HG03039 (cell line): ENCODE data around the gene RBCK1.
"Not testable (repeated sequence)": the region's sequence is repeated elsewhere in the genome, so short reads cannot be mapped to it uniquely, and the experiment has no call there.

Source experiments
- ATAC-seq: cut with Tn5 transposase; IDR thresholded peaks from one replicate; pipeline ENCODE4 v1.9.1; 2021; ENCODE audit warnings: mild to moderate bottlenecking, moderate library complexity; ENCODE audit not compliant: unreplicated experiment

The RBCK1 gene

DNA sequence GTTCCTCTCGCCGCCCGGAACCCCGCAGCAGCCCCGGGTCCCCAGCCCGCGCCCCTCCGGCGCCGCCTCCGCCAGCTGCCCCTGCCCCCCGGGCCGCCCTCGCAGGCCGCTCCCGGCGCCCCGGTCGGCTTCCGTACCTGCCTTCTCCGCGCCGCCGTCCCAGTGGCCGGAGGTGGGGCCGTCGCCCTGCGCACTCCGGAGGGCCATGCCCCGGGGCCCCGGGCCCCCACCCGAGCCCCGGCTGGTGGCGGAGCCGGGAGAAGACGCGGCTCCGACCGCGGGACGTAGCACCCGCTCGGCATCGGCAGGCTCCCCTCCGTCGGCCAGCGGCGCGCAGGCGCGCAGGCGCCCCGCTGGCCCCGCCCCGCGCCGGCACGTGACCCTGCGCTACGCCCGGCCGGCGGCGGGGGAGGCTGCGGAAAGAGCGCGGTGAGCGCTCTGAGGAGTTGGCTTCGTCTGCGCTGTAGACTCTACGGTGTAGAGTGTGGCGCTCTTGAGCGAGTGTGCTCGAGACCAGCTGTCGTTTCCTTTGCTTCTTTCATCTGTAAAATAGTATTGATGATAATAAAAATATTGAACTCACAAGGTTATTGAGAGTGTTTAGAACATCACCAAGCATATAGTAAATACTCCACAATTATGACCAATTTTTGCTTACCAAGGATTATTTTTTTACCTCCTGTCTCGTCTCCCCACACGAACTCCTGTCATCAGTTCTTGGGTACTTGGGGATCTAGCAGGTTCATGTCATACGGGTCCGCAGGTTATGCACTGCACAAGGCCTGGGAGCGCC is 54.3 kb downstream of the RBCK1 start, which contains the start of gene TBC1D20:
TSS of gene TBC1D20 (minus strand) at position 335 of the 793 bp plus-strand sequence. CDS start at position 207, 128 bp downstream.
- ATAC-seq = peak; percentile 92

DNA sequence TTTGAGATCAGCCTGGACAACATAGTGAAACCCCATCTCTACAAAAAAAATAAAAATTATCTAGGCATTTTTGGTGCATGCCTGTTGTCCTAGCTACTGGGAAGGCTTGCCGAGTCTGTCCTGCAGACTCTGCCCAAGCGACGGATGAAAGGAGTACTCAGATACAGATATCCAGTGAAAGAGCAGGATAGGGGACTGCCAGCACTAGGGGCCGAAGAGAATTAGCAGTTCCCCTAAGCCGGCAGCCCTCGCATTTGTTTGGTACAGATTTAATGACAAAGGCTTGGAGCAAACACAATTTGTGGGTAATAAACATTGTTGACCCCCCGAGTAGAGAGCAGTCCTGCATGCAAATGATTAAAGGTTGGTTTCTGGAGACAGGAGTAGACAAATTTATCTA is 59.7 kb downstream of the RBCK1 start:
- no peak for ATAC-seq

GRCh38 chr20:469746-470490 is 61.8 kb downstream of the RBCK1 start:
- no peak for ATAC-seq

GRCh38 chr20:472137-472846 is 64.2 kb downstream of the RBCK1 start:
- ATAC-seq = no peak

DNA sequence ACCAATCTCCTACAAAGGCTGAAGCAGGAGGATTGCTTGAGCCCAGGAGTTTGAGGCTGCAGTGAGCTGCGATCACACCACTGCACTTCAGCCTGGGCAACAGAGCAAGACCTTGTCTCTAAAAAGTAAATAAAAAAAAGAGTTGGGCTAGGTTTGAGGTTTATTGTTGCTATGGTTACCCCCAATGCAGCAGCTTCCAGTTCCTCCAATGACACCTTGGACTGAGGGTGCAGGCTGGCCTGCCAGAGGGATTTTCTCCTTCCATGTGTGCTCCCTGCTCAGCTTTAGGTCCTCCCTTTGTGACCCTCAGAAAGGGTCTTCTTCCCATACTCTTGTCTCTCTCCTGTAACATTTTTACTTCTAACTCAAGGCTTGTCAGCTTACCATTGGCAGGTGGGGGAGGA is 64.8 kb downstream of the RBCK1 start:
- no peak for ATAC-seq

DNA sequence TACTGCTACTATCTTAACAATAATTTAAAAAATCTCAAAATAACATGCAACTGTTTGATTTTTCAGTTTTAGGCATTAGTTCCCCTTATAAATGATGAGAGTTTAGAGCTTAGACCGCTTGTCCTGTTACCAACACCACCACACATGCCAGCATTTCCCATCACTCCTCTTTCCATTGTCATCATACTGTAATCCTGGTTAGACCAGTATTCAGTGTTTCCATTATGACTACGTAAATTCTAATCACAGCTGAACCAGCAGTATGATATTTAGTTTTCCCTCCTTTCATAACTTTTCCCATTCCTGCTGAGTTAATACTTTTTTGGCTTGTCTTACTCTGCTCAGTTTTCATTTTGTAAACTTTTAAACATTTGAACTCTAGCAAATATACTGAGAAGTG is 66.5 kb downstream of the RBCK1 start:
- no peak for ATAC-seq

DNA sequence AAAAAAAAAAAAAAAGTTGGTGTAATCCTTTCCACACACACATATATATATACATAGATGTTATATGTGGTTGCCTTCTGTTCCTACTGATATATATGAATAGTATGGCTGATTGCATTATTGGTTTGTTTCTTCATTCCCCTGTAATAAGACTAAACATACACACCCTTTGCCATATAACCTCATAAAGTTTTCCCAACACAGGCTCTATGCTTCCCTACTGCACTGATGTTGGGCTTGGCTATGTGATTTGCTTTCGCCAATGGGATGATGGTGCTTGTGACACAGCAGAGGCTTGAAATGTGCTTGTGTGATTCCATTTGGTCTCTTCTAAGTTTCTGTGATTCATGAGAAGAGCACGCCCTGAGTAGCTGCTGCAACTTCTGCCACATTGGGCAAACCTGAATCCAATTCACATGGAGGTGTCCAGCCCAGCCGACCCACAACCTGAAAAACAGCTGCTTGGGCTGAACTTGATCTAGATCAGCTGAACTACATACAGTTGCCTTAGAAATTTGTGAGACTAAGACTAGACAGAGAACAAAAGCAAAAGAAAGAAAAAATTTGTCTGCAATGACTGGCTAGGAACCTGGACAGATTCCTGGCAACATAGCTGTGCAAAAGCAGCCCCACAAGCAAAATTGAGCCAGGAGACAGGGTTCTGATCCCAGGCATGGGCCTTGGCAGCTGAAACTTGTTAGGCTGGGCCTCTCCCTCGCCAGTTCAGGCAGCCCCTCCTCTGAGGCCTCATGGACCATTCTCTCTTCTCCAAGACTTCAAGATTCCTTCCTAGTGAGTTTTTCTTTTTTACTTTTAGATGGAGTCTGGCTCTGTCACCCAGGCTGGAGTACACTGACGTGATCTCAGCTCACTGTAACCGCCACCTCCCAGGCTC is 67.6 kb downstream of the RBCK1 start:
- ATAC-seq = no peak

DNA sequence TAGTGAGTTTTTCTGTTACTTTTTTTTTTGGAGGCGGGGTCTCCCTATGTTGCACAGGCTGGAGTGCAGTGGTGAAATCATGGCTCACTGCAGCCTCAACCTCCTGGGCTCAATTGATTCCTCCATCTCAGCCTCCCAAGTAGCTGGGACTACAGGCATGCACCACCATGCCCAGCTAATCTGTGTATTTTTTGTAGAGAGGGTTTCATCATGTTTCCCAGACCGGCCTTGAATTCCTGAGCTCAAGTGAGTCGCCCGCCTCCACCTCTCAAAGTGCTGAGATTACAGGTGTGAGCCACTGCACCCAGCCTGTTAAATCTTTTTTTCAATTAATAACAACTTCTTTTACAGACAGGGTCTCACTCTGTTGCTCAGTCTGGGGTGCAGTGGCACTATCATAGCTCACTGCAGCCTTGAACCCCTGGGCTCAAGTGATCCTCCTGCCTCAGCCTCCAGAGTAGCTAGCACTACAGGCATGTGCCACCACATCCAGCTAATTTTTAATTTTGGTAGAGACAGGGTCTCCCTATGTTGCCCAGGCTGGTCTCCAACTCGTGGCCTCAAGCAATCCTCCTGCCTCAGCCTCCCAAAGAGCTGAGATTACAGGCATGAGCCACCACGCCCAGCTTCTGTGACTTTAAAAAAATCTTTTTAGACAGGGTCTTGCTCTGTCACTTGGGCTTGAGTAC is 68.6 kb downstream of the RBCK1 start:
- ATAC-seq = not testable (repeated sequence)

DNA sequence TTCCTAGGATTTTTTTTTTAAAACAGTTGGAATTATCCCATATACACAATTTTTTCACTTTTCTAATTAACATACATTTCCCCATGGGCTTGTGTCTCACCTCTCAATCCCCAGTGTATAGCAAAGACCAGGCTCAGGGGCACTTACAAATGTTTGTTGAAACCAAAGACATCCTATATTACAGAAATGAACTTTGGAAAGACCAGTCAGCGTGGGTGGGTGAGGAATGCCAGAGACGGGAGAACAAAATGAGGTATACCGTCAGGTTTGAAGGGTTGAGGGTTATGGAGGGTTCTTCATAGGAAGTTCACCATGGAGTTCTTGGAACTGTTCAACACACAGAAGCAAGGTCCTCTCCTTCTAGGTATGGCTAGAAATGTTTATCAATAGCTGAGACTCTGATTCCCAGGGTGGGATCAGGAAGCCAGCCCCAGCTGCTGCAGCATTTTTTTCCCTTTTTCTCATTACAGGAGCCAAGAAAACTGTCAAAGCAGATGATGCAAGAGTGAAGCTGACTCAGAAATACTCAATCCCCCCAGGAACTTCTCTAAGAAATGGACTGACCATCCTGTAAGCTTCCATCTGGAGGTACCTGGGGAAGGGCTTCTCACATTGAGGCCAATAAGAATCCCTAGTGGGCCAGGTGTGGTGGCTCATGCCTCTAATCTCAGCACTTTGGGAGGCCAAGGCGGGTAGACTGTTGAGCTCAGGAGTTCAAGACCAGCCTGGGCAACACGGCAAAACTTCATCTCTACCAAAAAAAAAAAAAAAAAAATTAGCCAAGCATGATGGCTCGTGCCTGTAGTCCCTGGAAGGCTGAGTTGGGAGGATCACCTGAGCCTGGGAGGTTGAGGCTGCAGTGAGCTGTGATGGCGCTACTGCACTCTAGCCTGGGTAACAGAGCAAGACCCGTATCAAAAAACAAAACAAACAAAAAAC is 70.2 kb downstream of the RBCK1 start:
- ATAC-seq = no peak

- ATAC-seq = no peak
These were observed 70.9 kb downstream of the RBCK1 start for GRCh38 chr20:478949-479429.

GRCh38 chr20:479487-479886 is 71.4 kb downstream of the RBCK1 start:
- ATAC-seq = no peak

DNA sequence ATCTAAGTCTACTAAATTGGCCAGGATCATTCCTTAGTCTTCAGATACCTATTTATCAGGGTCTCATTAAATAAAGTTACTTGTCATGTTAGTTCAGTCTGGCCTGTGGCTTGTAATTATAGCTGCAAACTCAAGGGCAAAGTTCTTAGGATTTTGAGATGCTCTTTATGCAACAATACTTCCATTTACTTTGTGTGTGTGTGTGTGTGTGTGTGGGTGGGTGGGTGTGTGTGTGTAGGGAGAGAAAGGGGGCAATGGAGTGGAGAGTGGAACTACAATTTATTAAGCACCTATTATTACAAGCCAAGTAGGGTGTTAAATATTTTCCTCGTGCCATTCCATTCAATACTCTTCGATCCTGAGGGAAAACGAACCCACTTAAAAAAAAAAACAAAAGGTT is 71.9 kb downstream of the RBCK1 start:
- no peak for ATAC-seq

DNA sequence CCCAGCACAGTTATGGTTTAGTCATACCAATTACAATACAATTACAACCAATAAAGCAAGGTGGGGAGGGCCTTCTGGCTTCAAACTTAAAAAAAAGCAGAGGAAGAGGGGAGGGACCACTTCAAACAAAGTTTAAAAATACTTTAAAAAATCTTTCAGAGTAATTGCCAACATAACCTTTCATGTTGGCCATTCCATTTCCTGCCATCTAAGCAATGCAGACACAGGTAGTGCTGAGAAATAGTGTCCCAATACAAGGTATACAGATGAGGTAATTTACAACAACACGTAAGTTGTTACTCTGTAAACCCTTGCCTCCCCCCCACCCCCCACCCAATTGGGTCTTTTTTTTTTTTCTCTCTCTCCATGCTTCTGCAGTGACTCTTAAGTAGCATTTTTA is 73.1 kb downstream of the RBCK1 start:
- ATAC-seq = no peak
